Subcutaneous abdominal adipose tissue (tissue), 5 donors: Measurements from ENCODE around the gene GPAT3.

Experiments
- H3K27ac ChIP-seq: one replicate; pipeline ENCODE4 v1.7.0; 2013; ENCODE audit warnings: low read depth, mild to moderate bottlenecking, inconsistent platforms, low read length, moderate library complexity
- H3K27me3 ChIP-seq, 5 donors: one replicate each; pipeline ENCODE4 v1.7.0; 2013; ENCODE audit warnings: low read length in 5 of 5, inconsistent platforms in 1 of 5; ENCODE audit not compliant: control insufficient read depth in 5 of 5, insufficient read depth in 4 of 5
- H3K36me3 ChIP-seq, 5 donors: one replicate each; pipeline ENCODE4 v1.7.0; 2013; ENCODE audit warnings: low read length in 5 of 5; ENCODE audit not compliant: control insufficient read depth in 5 of 5, insufficient read depth in 5 of 5
- H3K4me1 ChIP-seq, 5 donors: one replicate each; pipeline ENCODE4 v1.7.0; 2013; ENCODE audit warnings: low read length in 5 of 5, mild to moderate bottlenecking in 3 of 5, moderate library complexity in 1 of 5; ENCODE audit not compliant: control insufficient read depth in 5 of 5, insufficient read depth in 5 of 5
- H3K4me3 ChIP-seq, 5 donors: one replicate each; pipeline ENCODE4 v1.7.0; 2013; ENCODE audit warnings: low read length in 5 of 5, low read depth in 1 of 5
- H3K9ac ChIP-seq, 5 donors: one replicate each; pipeline ENCODE4 v1.7.0; 2013; ENCODE audit warnings: low read length in 5 of 5, mild to moderate bottlenecking in 4 of 5, moderate library complexity in 3 of 5
- H3K9me3 ChIP-seq, 5 donors: one replicate each; pipeline ENCODE4 v1.7.0; 2013; ENCODE audit warnings: low read length in 5 of 5; ENCODE audit not compliant: control insufficient read depth in 5 of 5
- donor health status: healthy.
- donor health status: healthy.
- donor health status: healthy.
- donor health status: healthy.
- donor health status: healthy.

Gene GPAT3

GRCh38 chr4:83548151-83548905 is 12.4 kb downstream of the GPAT3 start:
- Histone ChIP-seq H3K4me1 (peaks cover 0 to 32% (median 9%) of the 10 kb centered on the region in 5 donors), H3K27me3 (no peaks in the 10 kb centered on the region), H3K9me3 (no peaks in the 10 kb centered on the region), H3K27ac (peak overlapping the region; percentile 72), H3K4me3 (no peak overlapping the region), H3K9ac (no peak overlapping the region), H3K36me3 (no peaks in the 10 kb centered on the region)

GRCh38 chr4:83552083-83552482 is 16.2 kb downstream of the GPAT3 start:
- no peaks in the 10 kb centered on the region for H3K9me3 ChIP-seq
- no peak overlapping the region for H3K9ac ChIP-seq
- H3K36me3 ChIP-seq, result no peaks in the 10 kb centered on the region
- H3K4me3 ChIP-seq, result no peak overlapping the region
- no peaks in the 10 kb centered on the region for H3K27me3 ChIP-seq
- H3K4me1 ChIP-seq, result peaks cover 0 to 16% (median 3%) of the 10 kb centered on the region in 5 donors
- no peak overlapping the region for H3K27ac ChIP-seq

- Histone ChIP-seq H3K9me3 (no peaks in the 10 kb centered on the region), H3K36me3 (no peaks in the 10 kb centered on the region), H3K27ac (peak overlapping the region; percentile 11), H3K9ac (no peak overlapping the region), H3K4me3 (no peak overlapping the region), H3K4me1 (peaks cover 0 to 10% (median 3%) of the 10 kb centered on the region in 5 donors), H3K27me3 (no peaks in the 10 kb centered on the region)
Measured at GRCh38 chr4:83552924-83553323, 17.0 kb downstream of the GPAT3 start.

- no peak overlapping the region for H3K4me3 ChIP-seq
- H3K27me3 ChIP-seq, result no peaks in the 10 kb centered on the region
- no peak overlapping the region for H3K9ac ChIP-seq
- no peaks in the 10 kb centered on the region for H3K9me3 ChIP-seq
- H3K4me1 ChIP-seq, result peaks cover 0 to 4% (median 0%) of the 10 kb centered on the region in 5 donors
- no peaks in the 10 kb centered on the region for H3K36me3 ChIP-seq
- H3K27ac ChIP-seq, result no peak overlapping the region
Measured at GRCh38 chr4:83556006-83556707, 20.2 kb downstream of the GPAT3 start.

- Histone ChIP-seq H3K36me3 (no peaks in the 10 kb centered on the region), H3K27ac (no peak overlapping the region), H3K9ac (no peak overlapping the region), H3K9me3 (no peaks in the 10 kb centered on the region), H3K4me3 (no peak overlapping the region), H3K27me3 (no peaks in the 10 kb centered on the region), H3K4me1 (peaks cover 0 to 4% (median 0%) of the 10 kb centered on the region in 5 donors)
Measured at GRCh38 chr4:83556816-83557215, 20.9 kb downstream of the GPAT3 start.

GRCh38 chr4:83558059-83558653 is 22.2 kb downstream of the GPAT3 start:
- H3K27me3 ChIP-seq, result no peaks in the 10 kb centered on the region

GRCh38 chr4:83558680-83559079 is 22.8 kb downstream of the GPAT3 start:
- no peaks in the 10 kb centered on the region for H3K9me3 ChIP-seq
- H3K36me3 ChIP-seq, result no peaks in the 10 kb centered on the region
- no peak overlapping the region for H3K4me3 ChIP-seq
- H3K9ac ChIP-seq, result no peak overlapping the region
- H3K27me3 ChIP-seq, result no peaks in the 10 kb centered on the region
- no peak overlapping the region for H3K27ac ChIP-seq
- H3K4me1 ChIP-seq, result no peaks in the 10 kb centered on the region

More at GRCh38 chr4:83558059-83558653, 22.2 kb downstream of the GPAT3 start:
- H3K9me3 ChIP-seq, result no peaks in the 10 kb centered on the region
- H3K4me1 ChIP-seq, result no peaks in the 10 kb centered on the region
- no peak overlapping the region for H3K27ac ChIP-seq
- no peak overlapping the region for H3K4me3 ChIP-seq
- peak overlapping the region in 1 of 5 donors; percentile 21 for H3K9ac ChIP-seq
- no peaks in the 10 kb centered on the region for H3K36me3 ChIP-seq

- Histone ChIP-seq H3K27me3 (no peaks in the 10 kb centered on the region), H3K4me3 (no peak overlapping the region), H3K27ac (no peak overlapping the region), H3K9ac (no peak overlapping the region), H3K4me1 (no peaks in the 10 kb centered on the region), H3K36me3 (no peaks in the 10 kb centered on the region), H3K9me3 (no peaks in the 10 kb centered on the region)
Measured at GRCh38 chr4:83560523-83560922, 24.6 kb downstream of the GPAT3 start.

- Histone ChIP-seq H3K4me3 (no peak overlapping the region), H3K9me3 (no peaks in the 10 kb centered on the region), H3K27me3 (no peaks in the 10 kb centered on the region), H3K4me1 (no peaks in the 10 kb centered on the region), H3K36me3 (no peaks in the 10 kb centered on the region), H3K9ac (no peak overlapping the region), H3K27ac (no peak overlapping the region)
Measured at GRCh38 chr4:83561381-83561780, 25.5 kb downstream of the GPAT3 start.

GRCh38 chr4:83563998-83564397 is 28.1 kb downstream of the GPAT3 start:
- H3K9me3 ChIP-seq, result no peaks in the 10 kb centered on the region

More at GRCh38 chr4:83563998-83564397, 28.1 kb downstream of the GPAT3 start:
- Histone ChIP-seq H3K27ac (no peak overlapping the region), H3K9ac (no peak overlapping the region), H3K36me3 (no peaks in the 10 kb centered on the region), H3K4me3 (no peak overlapping the region), H3K4me1 (peaks cover 0 to 11% (median 0%) of the 10 kb centered on the region in 5 donors), H3K27me3 (no peaks in the 10 kb centered on the region)
